ENCODE results near the gene MLYCD. TPM values are rescaled to one million over a fixed set of nuclear protein-coding genes. Genes with fewer than 3 reads are reported as not detected.

The MLYCD gene
- total and polyA plus RNA-seq, 2 experiments from 2014 or later, result 3.2 to 7.2 TPM

DNA sequence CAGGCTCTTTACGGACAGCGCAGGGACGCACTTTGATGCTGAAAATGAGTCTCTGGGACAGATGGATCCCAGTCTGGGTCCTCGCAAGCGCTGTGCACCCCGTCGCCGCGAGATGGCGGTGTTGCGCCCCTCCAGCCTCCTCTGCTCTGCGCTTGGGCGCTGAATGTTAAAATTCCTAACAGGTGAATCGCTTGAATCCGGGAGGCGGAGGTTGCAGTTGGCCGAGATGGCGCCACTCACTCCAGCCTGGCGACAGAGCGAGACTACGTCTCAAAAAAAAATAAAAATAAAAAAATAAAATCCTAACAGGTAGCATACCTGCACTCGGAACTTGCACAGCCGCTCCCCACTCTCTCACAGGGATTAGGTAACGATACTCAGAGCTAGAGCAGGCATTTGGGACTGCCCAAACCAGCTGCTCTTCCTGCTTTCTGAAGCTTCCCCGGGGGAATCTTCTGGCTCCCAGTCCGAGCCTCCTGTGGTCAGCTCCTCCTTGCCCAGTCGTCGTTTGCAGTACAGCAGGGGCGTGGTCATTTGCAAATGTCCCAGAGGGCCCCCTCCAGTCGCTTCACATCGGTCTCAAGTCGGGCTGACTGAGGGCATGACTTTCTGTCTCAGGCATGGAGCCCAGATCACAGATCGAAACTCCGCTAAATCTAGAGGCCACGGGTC, 27.9 kb downstream of the MLYCD start:
- ATAC-seq (peak; percentile 90), DNase-seq (ENCODE audit: low spot score) (peak; percentile 90)
- no peaks in the 10 kb centered on the region for H3K36me3 ChIP-seq (ENCODE audit: insufficient read depth)
- H3K4me2 ChIP-seq, result peak overlapping the region; percentile 76
- Mint-ChIP-seq H3K4me3 (peak overlapping the region; percentile 74), H3K9me3 (no peaks in the 10 kb centered on the region; the same call in 2 of the 3 replicates), H3K4me1 (peaks cover 21% of the 10 kb centered on the region), H3K27ac (peak overlapping the region; percentile 90), H3K27me3 (ENCODE audit: insufficient read depth, low read depth, poor library complexity) (peaks cover 17% of the 10 kb centered on the region), H3K36me3 (ENCODE audit: low read depth) (peaks cover 2% of the 10 kb centered on the region; the same call in 1 of the 3 replicates)
- TF ChIP-seq CREB1 (CRISPR knock-in tag; IDR thresholded peaks at IDR 0.05; ENCODE audit: low read depth), result no peak
- no peak for TF ChIP-seq STAT1 (IDR thresholded peaks at IDR 0.05; ENCODE audit: unreplicated experiment)
- TF ChIP-seq ZNF331 (CRISPR knock-in tag; IDR thresholded peaks at IDR 0.05; ENCODE audit: low read depth), result no peak
- peak; percentile 91 to 93 for TF ChIP-seq CTCF (conservative IDR thresholded peaks at IDR 0.05; ENCODE audit: low read depth in 2 of 2)
- TF ChIP-seq EZH2phosphoT487 (IDR thresholded peaks at IDR 0.05; ENCODE audit: unreplicated experiment), result no peak
- no peak for TF ChIP-seq REST (IDR thresholded peaks at IDR 0.05; ENCODE audit: unreplicated experiment)
- no peak for TF ChIP-seq ZNF114 (CRISPR knock-in tag; IDR thresholded peaks at IDR 0.05)
- TF ChIP-seq POLR2AphosphoS5 (IDR thresholded peaks at IDR 0.05; ENCODE audit: low read depth), result 0 out of 2 replicates have a peak, but pooled peaks have one; percentile 21
- TF ChIP-seq EZH2 (IDR thresholded peaks at IDR 0.05; ENCODE audit: low read depth, unreplicated experiment), result no peak
- TF ChIP-seq ZNF462 (CRISPR knock-in tag; IDR thresholded peaks at IDR 0.05), result no peak
- no peak for TF ChIP-seq NANOG (IDR thresholded peaks at IDR 0.05; ENCODE audit: borderline replicate concordance)
- no peak for TF ChIP-seq JUNB (IDR thresholded peaks at IDR 0.05; ENCODE audit: unreplicated experiment)
- TF ChIP-seq, protein P1, sequence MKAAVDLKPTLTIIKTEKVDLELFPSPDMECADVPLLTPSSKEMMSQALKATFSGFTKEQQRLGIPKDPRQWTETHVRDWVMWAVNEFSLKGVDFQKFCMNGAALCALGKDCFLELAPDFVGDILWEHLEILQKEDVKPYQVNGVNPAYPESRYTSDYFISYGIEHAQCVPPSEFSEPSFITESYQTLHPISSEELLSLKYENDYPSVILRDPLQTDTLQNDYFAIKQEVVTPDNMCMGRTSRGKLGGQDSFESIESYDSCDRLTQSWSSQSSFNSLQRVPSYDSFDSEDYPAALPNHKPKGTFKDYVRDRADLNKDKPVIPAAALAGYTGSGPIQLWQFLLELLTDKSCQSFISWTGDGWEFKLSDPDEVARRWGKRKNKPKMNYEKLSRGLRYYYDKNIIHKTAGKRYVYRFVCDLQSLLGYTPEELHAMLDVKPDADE (IDR thresholded peaks at IDR 0.05), result no peak
- H4K20me1 ChIP-seq (replicated peaks; ENCODE audit: insufficient read depth), result no peaks in the 10 kb centered on the region
- no peaks in the 10 kb centered on the region for H3K79me2 ChIP-seq (replicated peaks; ENCODE audit: insufficient read depth)
- peaks cover 13% of the 10 kb centered on the region for H3K4me1 ChIP-seq (ENCODE audit: insufficient read depth)
- H3K4me3 ChIP-seq, result peak overlapping the region; percentile 49
- H3F3A ChIP-seq (replicated peaks; ENCODE audit: low read depth), result no peaks in the 10 kb centered on the region
- H2AFZ ChIP-seq, result 0 out of 2 replicates have a peak overlapping the region, but pooled peaks have one; percentile 90
- H3K27me3 ChIP-seq (ENCODE audit: insufficient read depth), result no peaks in the 10 kb centered on the region
- no peaks in the 10 kb centered on the region for H3K9me2 ChIP-seq (ENCODE audit: insufficient read depth)
- H3K27ac ChIP-seq (ENCODE audit: low read depth), result peak overlapping the region; percentile 35; the same call in 1 of the 2 replicates

Measured in GM23338 (cell line).